OCI-LY1 (cell line): ENCODE measurements around the gene NOM1.

Experiments used
- H2AFZ ChIP-seq: fragments of 200-600 bp; sonication (generic), shearing (Covaris generic); 2 replicates; pipeline ENCODE4 v1.6.0; 2014; ENCODE audit warnings: antibody characterized with exemption, mild to moderate bottlenecking, low read length
- H3F3A ChIP-seq: fragments of 200-600 bp; sonication (generic), shearing (Covaris generic); 2 replicates; pipeline ENCODE4 v1.6.0; 2014; ENCODE audit warnings: mild to moderate bottlenecking, antibody characterized with exemption, low read length, moderate library complexity; ENCODE audit not compliant: insufficient read depth
- H3K27ac ChIP-seq: fragments of 200-600 bp; sonication (generic); 2 replicates; pipeline ENCODE4 v1.5.1; 2014; ENCODE audit warnings: low read length, mixed run types, mild to moderate bottlenecking, low read depth; ENCODE audit not compliant: poor library complexity, severe bottlenecking
- H3K27me3 ChIP-seq: fragments of 200-600 bp; sonication (generic); 2 replicates; pipeline ENCODE4 v1.6.0; 2014; ENCODE audit warnings: antibody characterized with exemption, mild to moderate bottlenecking, low read length, moderate library complexity; ENCODE audit not compliant: insufficient read depth
- H3K36me3 ChIP-seq: fragments of 200-600 bp; sonication (generic); 2 replicates; pipeline ENCODE4 v1.6.1; 2014; ENCODE audit warnings: mild to moderate bottlenecking, antibody characterized with exemption, low read length, moderate library complexity, mixed read lengths; ENCODE audit not compliant: insufficient read depth
- H3K4me1 ChIP-seq: fragments of 200-600 bp; sonication (generic); 2 replicates; pipeline ENCODE4 v1.5.1; 2014; ENCODE audit warnings: mild to moderate bottlenecking, low read length, moderate library complexity; ENCODE audit not compliant: insufficient read depth, severe bottlenecking
- H3K4me2 ChIP-seq: fragments of 200-600 bp; sonication (generic), shearing (Covaris generic); 2 replicates; pipeline ENCODE4 v1.6.1; 2014; ENCODE audit warnings: low read length
- H3K4me3 ChIP-seq: fragments of 200-600 bp; sonication (generic); 2 replicates; pipeline ENCODE4 v1.5.1; 2014; ENCODE audit warnings: low read length, low read depth, mild to moderate bottlenecking, mixed read lengths; ENCODE audit not compliant: poor library complexity, severe bottlenecking
- H3K79me2 ChIP-seq: fragments of 200-600 bp; shearing (Covaris generic); 2 replicates; pipeline ENCODE4 v1.6.1; 2016; ENCODE audit warnings: mixed run types, low read length, mixed read lengths; ENCODE audit not compliant: insufficient read depth
- H3K9ac ChIP-seq: fragments of 200-600 bp; sonication (generic), shearing (Covaris generic); 2 replicates; pipeline ENCODE4 v1.6.1; 2014; ENCODE audit warnings: mild to moderate bottlenecking, low read length, mixed read lengths
- H3K9me2 ChIP-seq: fragments of 200-600 bp; sonication (generic), shearing (Covaris generic); 2 replicates; pipeline ENCODE4 v1.6.1; 2014; ENCODE audit warnings: low read depth, mild to moderate bottlenecking, low read length, mixed read lengths
- H3K9me3 ChIP-seq: fragments of 200-600 bp; shearing (Covaris generic); 2 replicates; pipeline ENCODE4 v1.6.1; 2014; ENCODE audit warnings: low read length, mixed read lengths
- H4K20me1 ChIP-seq: fragments of 200-600 bp; sonication (generic), shearing (Covaris generic); 2 replicates; pipeline ENCODE4 v1.6.0; 2016; ENCODE audit warnings: mild to moderate bottlenecking, low read length; ENCODE audit not compliant: insufficient read depth
- CTCF ChIP-seq: fragments of 200-600 bp; sonication (generic), shearing (Covaris generic); IDR thresholded peaks from 2 replicates; pipeline ENCODE4 v1.5.1; 2017; ENCODE audit warnings: mild to moderate bottlenecking, antibody characterized with exemption, low read length, moderate library complexity, mixed read lengths
- EZH2 ChIP-seq: fragments of 200-600 bp; sonication (generic), shearing (Covaris generic); IDR thresholded peaks from 2 replicates; pipeline ENCODE4 v1.8.0; 2017; ENCODE audit warnings: borderline replicate concordance, mixed run types, mild to moderate bottlenecking, antibody characterized with exemption, low read length, moderate library complexity, mixed read lengths

The NOM1 gene

GRCh38 chr7:156999958-157000726 lies 50.6 kb downstream of the NOM1 start:
- H2AFZ ChIP-seq: 0 out of 2 replicates have a peak overlapping the region, but pooled peaks have one; percentile 57
- peaks cover 17% of the 10 kb centered on the region for H3K4me1 ChIP-seq
- H3K79me2 ChIP-seq: no peaks in the 10 kb centered on the region
- H4K20me1 ChIP-seq: no peaks in the 10 kb centered on the region
- H3K9ac ChIP-seq: 0 out of 2 replicates have a peak overlapping the region, but pooled peaks have one; percentile 39
- H3K4me3 ChIP-seq: peak overlapping the region; percentile 63
- peaks cover 18% of the 10 kb centered on the region; the same call in 1 of the 2 replicates for H3K27me3 ChIP-seq
- TF ChIP-seq EZH2: no peak
- H3K36me3 ChIP-seq: no peaks in the 10 kb centered on the region
- H3K9me3 ChIP-seq: no peaks in the 10 kb centered on the region
- no peak overlapping the region for H3K27ac ChIP-seq
- H3K9me2 ChIP-seq: no peaks in the 10 kb centered on the region
- H3K4me2 ChIP-seq: peak overlapping the region; percentile 92
- no peaks in the 10 kb centered on the region for H3F3A ChIP-seq

GRCh38 chr7:157000741-157001653 lies 51.5 kb downstream of the NOM1 start:
- Histone ChIP-seq H4K20me1 (no peaks in the 10 kb centered on the region), H3K4me3 (peak overlapping the region; percentile 63), H3K36me3 (no peaks in the 10 kb centered on the region), H2AFZ (no peak overlapping the region), H3K27ac (no peak overlapping the region), H3K9me3 (no peaks in the 10 kb centered on the region), H3K9ac (no peak overlapping the region), H3K27me3 (peaks cover 18% of the 10 kb centered on the region; the same call in 1 of the 2 replicates), H3K4me1 (peaks cover 17% of the 10 kb centered on the region), H3K9me2 (no peaks in the 10 kb centered on the region), H3K79me2 (no peaks in the 10 kb centered on the region), H3K4me2 (peak overlapping the region; percentile 92), H3F3A (no peaks in the 10 kb centered on the region)
- TF ChIP-seq EZH2: no peak
- TF ChIP-seq CTCF: no peak

- H2AFZ ChIP-seq: no peak overlapping the region
- no peaks in the 10 kb centered on the region for H4K20me1 ChIP-seq
- no peaks in the 10 kb centered on the region for H3K9me2 ChIP-seq
- H3K79me2 ChIP-seq: no peaks in the 10 kb centered on the region
- no peak for TF ChIP-seq CTCF
- TF ChIP-seq EZH2: no peak
- no peaks in the 10 kb centered on the region for H3K9me3 ChIP-seq
- H3K4me3 ChIP-seq: no peak overlapping the region
- H3K36me3 ChIP-seq: no peaks in the 10 kb centered on the region
- H3K4me1 ChIP-seq: peaks cover 17% of the 10 kb centered on the region
- no peak overlapping the region for H3K9ac ChIP-seq
- peaks cover 17% of the 10 kb centered on the region; the same call in 1 of the 2 replicates for H3K27me3 ChIP-seq
- no peaks in the 10 kb centered on the region for H3F3A ChIP-seq
- no peak overlapping the region for H3K27ac ChIP-seq
- no peak overlapping the region for H3K4me2 ChIP-seq
Observed at GRCh38 chr7:157001920-157002818, 52.7 kb downstream of the NOM1 start.
